ENCODE results near the gene CORO2B. TPM values are rescaled to one million over a fixed set of nuclear protein-coding genes. Genes with fewer than 3 reads are reported as not detected.

Gene CORO2B
- total RNA-seq, 6 experiments from 2014 or later, result 9.3 to 11.0 (median 9.9) TPM

DNA sequence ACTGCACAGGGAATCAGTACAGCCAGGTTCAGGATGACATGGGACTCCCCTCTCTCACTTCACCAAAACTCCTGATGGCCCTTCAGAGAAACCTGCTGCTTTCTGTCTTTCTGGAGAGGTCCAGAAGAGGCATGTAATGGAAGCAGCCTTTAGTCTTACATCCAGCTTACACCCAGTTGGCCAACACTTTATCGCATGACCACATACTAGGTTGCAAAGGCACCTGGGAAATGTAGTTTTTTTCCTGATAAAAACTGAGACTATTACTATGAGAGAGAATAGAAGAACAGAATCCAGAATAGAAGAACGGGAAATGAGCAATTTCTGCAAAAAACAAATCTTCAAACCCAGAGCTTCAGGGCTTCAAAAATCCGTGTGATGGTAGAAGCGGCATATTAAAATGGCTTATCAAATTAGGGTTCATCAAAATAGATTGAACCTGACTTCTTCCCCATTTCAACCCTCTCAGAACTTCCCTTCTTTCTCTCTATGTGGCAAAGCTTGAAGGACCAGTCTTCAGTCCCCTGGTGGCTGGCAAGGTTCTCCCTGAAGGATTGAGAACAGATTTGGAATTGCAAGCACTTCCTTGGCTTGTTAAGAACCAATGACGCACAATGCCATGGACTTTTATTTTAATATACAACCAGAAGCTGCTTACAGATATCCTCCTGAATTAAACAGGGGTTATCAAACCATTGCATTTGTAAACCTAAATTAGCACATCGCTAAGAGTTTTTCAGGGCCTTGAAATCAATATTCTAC is 34.4 kb downstream of the CORO2B start:
- no peak for DNase-seq
- Mint-ChIP-seq H3K27me3 (ENCODE audit: insufficient read depth) (no peaks in the 10 kb centered on the region; the same call in 1 of the 2 replicates), H3K4me1 (ENCODE audit: low read depth) (peaks cover 46% of the 10 kb centered on the region)

DNA sequence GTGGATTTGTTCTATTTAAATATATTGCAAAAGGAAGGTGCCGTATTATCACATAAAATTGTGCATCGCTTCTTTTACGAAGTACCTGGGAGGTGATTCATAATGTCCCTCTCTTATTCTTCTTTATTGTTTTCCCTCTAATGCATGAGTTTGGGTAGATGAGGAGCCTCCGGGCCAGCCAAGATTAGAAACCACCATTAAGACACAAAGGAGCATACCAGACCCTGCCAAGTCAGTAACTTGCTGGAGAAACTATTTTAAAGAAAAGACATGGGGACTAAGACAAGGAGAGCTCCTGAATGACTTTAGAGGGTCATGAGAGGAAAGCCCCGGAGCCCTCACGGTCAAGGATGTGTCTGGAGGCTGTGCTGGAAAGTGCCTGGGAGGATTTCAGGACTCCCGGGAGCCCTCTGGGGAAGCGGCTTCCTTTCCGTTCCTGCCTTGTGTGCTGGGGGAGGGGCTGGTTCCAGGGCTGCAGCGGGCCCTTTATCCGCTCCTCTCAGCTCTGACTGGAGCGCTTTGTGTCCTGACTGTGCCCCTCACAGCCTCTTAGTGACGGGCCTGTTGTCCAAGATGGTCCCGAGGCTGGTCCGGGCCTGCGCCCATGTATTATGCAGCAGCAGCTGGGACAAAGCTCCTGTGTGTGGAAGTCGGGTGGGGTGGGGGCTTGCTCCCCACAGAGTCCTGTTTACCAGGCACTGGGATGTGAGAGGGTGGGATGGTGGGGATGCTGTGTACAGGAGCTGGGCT is 35.7 kb downstream of the CORO2B start:
- peaks cover 51% of the 10 kb centered on the region for H3K4me1 Mint-ChIP-seq (ENCODE audit: low read depth)
- DNase-seq, result no peak
- no peaks in the 10 kb centered on the region for H3K9me3 Mint-ChIP-seq
- no peak overlapping the region for H3K4me3 Mint-ChIP-seq
- TF ChIP-seq, protein P1, sequence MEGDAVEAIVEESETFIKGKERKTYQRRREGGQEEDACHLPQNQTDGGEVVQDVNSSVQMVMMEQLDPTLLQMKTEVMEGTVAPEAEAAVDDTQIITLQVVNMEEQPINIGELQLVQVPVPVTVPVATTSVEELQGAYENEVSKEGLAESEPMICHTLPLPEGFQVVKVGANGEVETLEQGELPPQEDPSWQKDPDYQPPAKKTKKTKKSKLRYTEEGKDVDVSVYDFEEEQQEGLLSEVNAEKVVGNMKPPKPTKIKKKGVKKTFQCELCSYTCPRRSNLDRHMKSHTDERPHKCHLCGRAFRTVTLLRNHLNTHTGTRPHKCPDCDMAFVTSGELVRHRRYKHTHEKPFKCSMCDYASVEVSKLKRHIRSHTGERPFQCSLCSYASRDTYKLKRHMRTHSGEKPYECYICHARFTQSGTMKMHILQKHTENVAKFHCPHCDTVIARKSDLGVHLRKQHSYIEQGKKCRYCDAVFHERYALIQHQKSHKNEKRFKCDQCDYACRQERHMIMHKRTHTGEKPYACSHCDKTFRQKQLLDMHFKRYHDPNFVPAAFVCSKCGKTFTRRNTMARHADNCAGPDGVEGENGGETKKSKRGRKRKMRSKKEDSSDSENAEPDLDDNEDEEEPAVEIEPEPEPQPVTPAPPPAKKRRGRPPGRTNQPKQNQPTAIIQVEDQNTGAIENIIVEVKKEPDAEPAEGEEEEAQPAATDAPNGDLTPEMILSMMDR (IDR thresholded peaks at IDR 0.05), result no peak
- no peaks in the 10 kb centered on the region for H3K36me3 Mint-ChIP-seq (ENCODE audit: low read depth)
- H3K27ac Mint-ChIP-seq, result no peak overlapping the region
- H3K27me3 Mint-ChIP-seq (ENCODE audit: insufficient read depth), result no peaks in the 10 kb centered on the region; the same call in 1 of the 2 replicates

More for the DNA sequence above, 34.4 kb downstream of the CORO2B start:
- H3K9me3 Mint-ChIP-seq, result no peaks in the 10 kb centered on the region
- H3K36me3 Mint-ChIP-seq (ENCODE audit: low read depth), result no peaks in the 10 kb centered on the region
- TF ChIP-seq, protein P1 (IDR thresholded peaks at IDR 0.05), result no peak
- H3K4me3 Mint-ChIP-seq, result no peak overlapping the region
- H3K27ac Mint-ChIP-seq, result no peak overlapping the region

DNA sequence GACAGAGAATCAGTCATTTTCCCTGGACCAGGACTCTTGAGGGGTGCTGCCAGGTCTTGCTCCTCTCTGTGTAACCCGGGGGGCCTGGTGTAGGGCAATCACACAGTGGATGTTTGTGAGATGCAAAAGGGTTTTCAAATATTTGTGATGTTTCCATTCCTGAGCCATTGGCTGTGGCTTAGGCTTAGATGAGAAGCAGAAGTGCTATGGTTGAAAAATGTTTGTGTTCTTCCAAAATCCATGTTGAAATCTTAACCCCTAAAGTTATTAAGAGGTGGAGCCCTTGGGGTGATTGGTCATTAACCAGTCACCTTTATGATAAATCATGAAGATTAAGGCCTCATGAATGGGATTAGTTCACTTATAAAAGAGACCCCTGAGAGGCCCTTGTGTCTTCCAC is 36.5 kb downstream of the CORO2B start:
- TF ChIP-seq, protein P1 (IDR thresholded peaks at IDR 0.05), result no peak
- no peaks in the 10 kb centered on the region for H3K9me3 Mint-ChIP-seq

DNA sequence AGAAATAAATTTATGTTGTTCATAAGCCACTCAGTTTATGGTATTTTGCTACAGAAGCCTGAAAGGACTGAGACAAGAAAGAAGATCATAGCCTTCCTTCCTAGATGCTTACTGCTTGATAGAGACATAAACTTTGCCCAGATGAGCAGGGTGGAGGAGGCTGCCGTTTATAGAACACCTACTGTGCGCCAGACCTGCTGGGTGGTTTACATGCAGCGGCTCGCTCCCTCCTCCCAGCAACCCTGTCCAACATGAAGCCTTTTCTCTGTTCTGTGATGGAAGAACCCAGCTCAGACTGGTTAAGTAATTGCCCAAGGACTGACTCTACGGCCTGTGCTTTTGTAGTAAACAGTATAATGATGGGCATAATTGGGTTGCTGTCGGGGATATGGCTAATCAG is 37.0 kb downstream of the CORO2B start:
- H3K9me3 Mint-ChIP-seq, result no peaks in the 10 kb centered on the region
- TF ChIP-seq, protein P1 (IDR thresholded peaks at IDR 0.05), result no peak
- no peak overlapping the region for H3K27ac Mint-ChIP-seq
- H3K4me1 Mint-ChIP-seq (ENCODE audit: low read depth), result peaks cover 64% of the 10 kb centered on the region
- DNase-seq, result no peak
- no peak overlapping the region for H3K4me3 Mint-ChIP-seq
- peaks cover under 1% of the 10 kb centered on the region for H3K27me3 Mint-ChIP-seq (ENCODE audit: insufficient read depth)
- no peaks in the 10 kb centered on the region for H3K36me3 Mint-ChIP-seq (ENCODE audit: low read depth)

More for the DNA sequence above, 36.5 kb downstream of the CORO2B start:
- Mint-ChIP-seq H3K36me3 (ENCODE audit: low read depth) (no peaks in the 10 kb centered on the region), H3K4me1 (ENCODE audit: low read depth) (peaks cover 59% of the 10 kb centered on the region), H3K4me3 (no peak overlapping the region), H3K27ac (no peak overlapping the region), H3K27me3 (ENCODE audit: insufficient read depth) (no peaks in the 10 kb centered on the region; the same call in 1 of the 2 replicates)
- no peak for DNase-seq

DNA sequence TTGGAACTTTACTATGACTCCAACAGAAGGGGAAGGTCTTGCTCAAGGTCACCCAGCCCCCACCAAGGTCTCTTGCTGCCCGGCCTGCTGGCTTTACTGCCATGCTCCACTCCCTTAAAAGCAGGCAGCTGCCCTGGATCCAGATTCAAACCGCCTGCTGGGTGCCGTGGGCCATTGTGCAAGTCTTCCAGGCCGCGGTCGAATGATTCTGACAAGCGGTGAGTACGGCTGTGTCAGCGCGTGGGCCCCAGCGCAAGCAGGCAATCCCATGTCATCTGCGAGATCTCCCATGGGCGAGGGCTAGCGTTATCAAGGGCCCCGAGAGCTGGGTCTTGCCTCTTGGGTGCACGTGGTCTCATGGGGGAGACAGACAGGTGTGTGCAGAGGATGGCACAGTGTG is 37.6 kb downstream of the CORO2B start:
- no peaks in the 10 kb centered on the region for H3K36me3 Mint-ChIP-seq (ENCODE audit: low read depth)

More for the DNA sequence above, 37.6 kb downstream of the CORO2B start:
- Mint-ChIP-seq H3K27ac (no peak overlapping the region), H3K4me3 (no peak overlapping the region), H3K4me1 (ENCODE audit: low read depth) (peaks cover 70% of the 10 kb centered on the region), H3K27me3 (ENCODE audit: insufficient read depth) (peaks cover 2% of the 10 kb centered on the region), H3K9me3 (no peaks in the 10 kb centered on the region)
- DNase-seq, result no peak
- TF ChIP-seq, protein P1 (IDR thresholded peaks at IDR 0.05), result no peak
